CD4-positive, alpha-beta memory T cell (primary cell): ENCODE data around the gene USP54. TPM values are rescaled to one million over a fixed set of nuclear protein-coding genes. Genes with fewer than 3 reads are reported as not detected.
"Not testable (repeated sequence)": the region's sequence is repeated elsewhere in the genome, so short reads cannot be mapped to it uniquely, and the experiment has no call there.

Experiments used
- CTCF ChIA-PET: fragments of 350-600 bp; sonication (Branson Sonifier 250); formaldehyde crosslinking; loops from one replicate; lab custom pipeline; 2021; ENCODE audit warnings: inconsistent platforms; ENCODE audit not compliant: partially characterized antibody; lab: Charles Lee
- POLR2A ChIA-PET: fragments of 350-600 bp; sonication (Branson Sonifier 250); formaldehyde crosslinking; loops from one replicate; lab custom pipeline; 2021; ENCODE audit not compliant: partially characterized antibody; lab: Charles Lee
- DNase-seq, 5 donors: peaks; one replicate each; pipeline versions ENCODE4 v3.0.0 to v3.0.0-alpha.2; 2020 to 2022; ENCODE audit warnings: mixed read lengths in 1 of 5
- H3K27ac ChIP-seq: one replicate; pipeline ENCODE4 v1.7.0; 2013; ENCODE audit warnings: low read depth, low read length
- H3K27me3 ChIP-seq: 2 replicates; pipeline ENCODE4 v1.7.0; 2013; ENCODE audit warnings: mild to moderate bottlenecking, low read length, moderate library complexity; ENCODE audit not compliant: insufficient read depth
- H3K36me3 ChIP-seq: 2 replicates; pipeline ENCODE4 v1.7.0; 2013; ENCODE audit warnings: mild to moderate bottlenecking, low read length, moderate library complexity; ENCODE audit not compliant: insufficient read depth
- H3K4me1 ChIP-seq: 2 replicates; pipeline ENCODE4 v1.7.0; 2013; ENCODE audit warnings: mild to moderate bottlenecking, low read length, moderate library complexity; ENCODE audit not compliant: insufficient read depth
- H3K4me3 ChIP-seq, 2 donors: one replicate each; pipeline ENCODE4 v1.7.0; 2013; ENCODE audit warnings: low read length in 2 of 2, mild to moderate bottlenecking in 1 of 2
- H3K9me3 ChIP-seq, 2 donors: one replicate each; pipeline ENCODE4 v1.7.0; 2013; ENCODE audit warnings: low read length in 2 of 2, control low read depth in 1 of 2; ENCODE audit not compliant: control insufficient read depth in 1 of 2
- H3K27ac Mint-ChIP-seq, 7 donors: one replicate each; pipeline ENCODE4 v1.8.0; 2020 to 2021; ENCODE audit warnings: mixed read lengths in 7 of 7, mild to moderate bottlenecking in 6 of 7, inconsistent platforms in 3 of 7, moderate library complexity in 3 of 7
- H3K27me3 Mint-ChIP-seq, 2 donors: one replicate each; pipeline ENCODE4 v1.8.0; 2020 to 2021; ENCODE audit warnings: mixed read lengths in 2 of 2
- H3K36me3 Mint-ChIP-seq, 2 donors: one replicate each; pipeline ENCODE4 v1.8.0; 2020 to 2021; ENCODE audit warnings: mixed read lengths in 2 of 2, inconsistent platforms in 1 of 2, mild to moderate bottlenecking in 1 of 2
- H3K4me1 Mint-ChIP-seq, 4 donors: one replicate each; pipeline ENCODE4 v1.8.0; 2020 to 2021; ENCODE audit warnings: mixed read lengths in 4 of 4, mild to moderate bottlenecking in 1 of 4
- H3K4me3 Mint-ChIP-seq, 8 donors: one replicate each; pipeline ENCODE4 v1.8.0; 2020 to 2021; ENCODE audit warnings: mixed read lengths in 8 of 8, mild to moderate bottlenecking in 7 of 8, moderate library complexity in 6 of 8, inconsistent platforms in 3 of 8
- H3K9me3 Mint-ChIP-seq, 8 donors: one replicate each; pipeline ENCODE4 v1.8.0; 2020 to 2021; ENCODE audit warnings: mixed read lengths in 8 of 8, mild to moderate bottlenecking in 5 of 8, inconsistent platforms in 3 of 8, moderate library complexity in 1 of 8
- intact Hi-C: fragments of 100-400 bp; cut with micrococcal nuclease; formaldehyde crosslinking; loops from one replicate; pipeline ENCODE4 v1.15.1; 2023
- polyA plus RNA-seq, 2 donors: library from polyadenylated mRNA; unstranded; fragments of 300-500 nt; fragmentation: Illumina TruSeq; gene quantifications; one replicate each; pipeline ENCODE4 v1.2.3, GENCODE V29; 2021
- total RNA-seq, 2 experiments: library from RNA; stranded (reverse); gene quantifications; one replicate each; pipeline ENCODE4 v1.2.3, GENCODE V29; 2021

USP54 gene
- total and polyA plus RNA-seq, 4 experiments from 2014 or later, result 0.04 to 7.6 (median 4.4) TPM

DNA sequence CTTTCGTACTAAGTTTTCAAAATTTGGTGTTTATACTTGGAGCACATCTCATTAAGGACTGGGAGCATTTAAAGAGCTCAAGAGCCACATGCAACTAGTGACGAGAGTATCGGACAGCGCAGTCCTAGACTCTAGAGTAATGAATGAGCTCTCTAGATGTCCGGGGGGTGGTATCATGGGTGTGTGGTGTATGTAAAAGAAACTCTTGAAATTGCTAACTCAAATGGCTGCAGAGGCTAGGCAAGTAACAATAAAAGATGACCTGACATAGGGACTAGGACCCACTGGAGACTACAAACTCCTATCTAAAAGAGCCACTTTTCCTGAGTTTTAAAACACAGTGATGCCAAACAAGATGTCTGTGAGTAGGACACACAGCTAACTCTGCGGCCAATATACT is 36.2 kb upstream of the USP54 start:
- H3K27me3 ChIP-seq, result no peaks in the 10 kb centered on the region
- no peak overlapping the region for H3K4me3 ChIP-seq
- H3K4me3 Mint-ChIP-seq, result peak overlapping the region in 7 of 8 donors; percentile 9 to 63 (median 40)
- peaks cover 16% of the 10 kb centered on the region for H3K4me1 ChIP-seq
- H3K4me1 Mint-ChIP-seq, result peaks cover 5 to 26% (median 16%) of the 10 kb centered on the region in 4 donors
- intact Hi-C loops, result loop anchor here (2.0 to 10.0 kb wide), 5 partner anchors 100 to 1200 kb away; partner anchors contain the start of genes ANXA7, DNAJC9, KAT6B and P4HA1
- ChIA-PET CTCF (interaction anchor here (0.7 to 0.8 kb wide), 2 partner anchors 15 to 17 kb away, joined by 3 read pairs; no protein-coding TSS in a partner anchor), POLR2A (interaction anchor here (0.6 to 1.2 kb wide), 4 partner anchors 8 to 214 kb away, joined by 3 to 5 read pairs (median 4); no protein-coding TSS in a partner anchor)
- no peaks in the 10 kb centered on the region for H3K36me3 ChIP-seq
- peak overlapping the region in 5 of 7 donors; percentile 0 to 100 (median 60) for H3K27ac Mint-ChIP-seq
- DNase-seq, result no peak
- H3K36me3 Mint-ChIP-seq, result no peaks in the 10 kb centered on the region
- no peaks in the 10 kb centered on the region for H3K9me3 Mint-ChIP-seq
- no peaks in the 10 kb centered on the region for H3K9me3 ChIP-seq
- H3K27me3 Mint-ChIP-seq, result no peaks in the 10 kb centered on the region
- H3K27ac ChIP-seq, result no peak overlapping the region

- Histone ChIP-seq H3K27ac (peak overlapping the region; percentile 76), H3K27me3 (no peaks in the 10 kb centered on the region), H3K9me3 (no peaks in the 10 kb centered on the region), H3K36me3 (no peaks in the 10 kb centered on the region), H3K4me3 (peak overlapping the region; percentile 74 to 95), H3K4me1 (peaks cover 16% of the 10 kb centered on the region)
- intact Hi-C loops, result loop anchor here (1.0 to 10.0 kb wide), 8 partner anchors 18 to 1201 kb away; partner anchors contain the start of genes ANXA7, DNAJC9, KAT6B and P4HA1
- peak; percentile 92 to 97 (median 94) for DNase-seq
- Mint-ChIP-seq H3K4me3 (peak overlapping the region; percentile 90 to 99 (median 96)), H3K27me3 (no peaks in the 10 kb centered on the region), H3K9me3 (no peaks in the 10 kb centered on the region), H3K36me3 (no peaks in the 10 kb centered on the region), H3K4me1 (peaks cover 5 to 26% (median 16%) of the 10 kb centered on the region in 4 donors), H3K27ac (peak overlapping the region; percentile 82 to 100 (median 98))
- ChIA-PET POLR2A (interaction anchor here (0.5 to 2.1 kb wide), 15 partner anchors 10 to 1470 kb away, joined by 3 to 26 read pairs (median 5); partner anchors contain the start of genes ANXA7, CFAP70, PPP3CB and USP54), CTCF (interaction anchor here (0.7 to 2.8 kb wide), 3 partner anchors 18 to 97 kb away, joined by 3 to 7 read pairs (median 6); no protein-coding TSS in a partner anchor)
Measured at GRCh38 chr10:73625884-73626752, 35.0 kb upstream of the USP54 start.

DNA sequence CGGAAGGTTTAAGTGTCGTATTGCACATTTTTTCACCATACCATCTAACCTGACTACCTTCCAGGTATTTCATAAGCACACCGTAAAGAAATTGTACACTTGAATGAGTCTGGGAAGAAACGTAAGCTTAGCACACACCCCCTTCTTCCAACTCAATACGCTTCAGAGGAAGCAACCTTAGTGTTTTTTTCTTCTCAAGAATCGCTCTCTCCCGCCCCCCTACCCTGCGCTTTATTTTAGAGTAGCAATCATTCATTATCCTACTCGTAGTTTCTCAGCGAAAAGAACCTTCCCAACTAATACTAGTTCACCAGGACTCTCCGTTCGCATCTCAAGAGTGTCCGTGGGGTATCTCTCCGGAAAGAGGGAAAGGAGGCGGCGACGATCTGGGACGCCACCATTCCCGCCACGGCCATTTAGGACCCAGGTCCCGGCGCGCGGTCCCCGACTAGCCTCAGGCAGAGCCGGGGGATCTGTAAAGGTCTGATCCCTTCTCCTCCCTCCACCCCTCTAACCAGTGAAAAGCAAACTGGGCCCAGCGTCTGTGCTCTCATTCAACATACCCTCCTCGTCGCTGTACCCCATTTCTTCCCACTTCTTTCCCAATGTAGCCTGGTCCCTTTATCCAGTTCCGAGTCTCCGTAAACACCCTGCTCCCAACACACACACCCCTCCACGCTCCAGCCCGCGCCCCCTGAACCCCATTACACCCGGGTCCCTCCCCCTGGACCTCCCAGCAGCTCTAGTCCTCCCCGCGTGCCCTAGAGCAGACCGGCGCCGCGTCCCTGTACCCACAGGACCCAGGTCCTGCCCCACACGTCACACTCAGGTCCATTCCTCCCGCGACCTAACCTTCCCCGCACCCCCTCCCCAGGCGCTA is 34.1 kb upstream of the USP54 start:
- H3K4me1 Mint-ChIP-seq, result peaks cover 5 to 26% (median 16%) of the 10 kb centered on the region in 4 donors
- H3K27ac ChIP-seq, result peak overlapping the region; percentile 76
- no peaks in the 10 kb centered on the region for H3K36me3 Mint-ChIP-seq
- H3K36me3 ChIP-seq, result no peaks in the 10 kb centered on the region
- peaks cover 16% of the 10 kb centered on the region for H3K4me1 ChIP-seq
- no peaks in the 10 kb centered on the region for H3K9me3 Mint-ChIP-seq
- no peaks in the 10 kb centered on the region for H3K27me3 Mint-ChIP-seq
- peak overlapping the region; percentile 90 to 99 (median 96) for H3K4me3 Mint-ChIP-seq
- intact Hi-C loops, result loop anchor here (1.0 to 10.0 kb wide), 6 partner anchors 19 to 1202 kb away; partner anchors contain the start of genes ANXA7, KAT6B, P4HA1 and PPP3CB
- ChIA-PET POLR2A (interaction anchor here (0.6 to 2.1 kb wide), 13 partner anchors 9 to 267 kb away, joined by 3 to 26 read pairs (median 5); partner anchors contain the start of genes ANXA7, CFAP70, PPP3CB and USP54), CTCF (interaction anchor here (0.7 to 2.8 kb wide), 4 partner anchors 19 to 96 kb away, joined by 3 to 7 read pairs (median 4); no protein-coding TSS in a partner anchor)
- H3K4me3 ChIP-seq, result peak overlapping the region; percentile 74 to 95
- H3K27ac Mint-ChIP-seq, result peak overlapping the region; percentile 82 to 100 (median 98)
- peak in 2 of 5 donors; percentile 10 to 21 for DNase-seq
- no peaks in the 10 kb centered on the region for H3K27me3 ChIP-seq
- H3K9me3 ChIP-seq, result no peaks in the 10 kb centered on the region

DNA sequence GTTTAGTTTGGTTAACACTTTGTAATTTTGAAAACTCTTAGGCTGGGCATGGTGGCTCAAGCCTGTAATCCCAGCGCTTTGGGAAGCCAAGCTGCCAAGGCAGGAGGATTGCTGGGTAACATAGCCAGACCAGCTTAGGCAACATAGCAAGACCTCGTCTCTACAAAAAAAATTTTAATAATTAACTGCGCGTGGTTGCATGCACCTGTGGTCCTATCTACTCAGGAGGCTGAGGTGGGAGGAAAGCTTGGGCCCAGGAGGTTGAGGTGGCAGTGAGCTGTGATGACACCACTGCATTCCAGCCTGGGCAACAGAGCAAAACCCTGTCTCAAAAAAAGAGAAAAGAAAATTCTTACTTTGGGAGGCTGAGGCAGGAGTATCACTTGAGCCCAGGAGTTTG is 31.9 kb upstream of the USP54 start:
- H3K27ac Mint-ChIP-seq, result no peak overlapping the region
- Histone ChIP-seq H3K4me3 (no peak overlapping the region), H3K9me3 (no peaks in the 10 kb centered on the region), H3K36me3 (no peaks in the 10 kb centered on the region), H3K27ac (no peak overlapping the region), H3K4me1 (peaks cover 16% of the 10 kb centered on the region), H3K27me3 (no peaks in the 10 kb centered on the region)
- H3K27me3 Mint-ChIP-seq, result no peaks in the 10 kb centered on the region
- H3K4me3 Mint-ChIP-seq, result no peak overlapping the region
- no peak for DNase-seq
- CTCF ChIA-PET, result interaction anchor here (1.0 kb wide), 1 partner anchor 8 kb away, joined by 3 read pairs; no protein-coding TSS in a partner anchor
- H3K9me3 Mint-ChIP-seq, result no peaks in the 10 kb centered on the region
- intact Hi-C loops, result loop anchor here (10.0 kb wide), 1 partner anchor 528 kb away; the partner anchor contains the start of gene P4HA1
- H3K36me3 Mint-ChIP-seq, result no peaks in the 10 kb centered on the region
- POLR2A ChIA-PET, result no interaction called here
- peaks cover 5 to 26% (median 16%) of the 10 kb centered on the region in 4 donors for H3K4me1 Mint-ChIP-seq

DNA sequence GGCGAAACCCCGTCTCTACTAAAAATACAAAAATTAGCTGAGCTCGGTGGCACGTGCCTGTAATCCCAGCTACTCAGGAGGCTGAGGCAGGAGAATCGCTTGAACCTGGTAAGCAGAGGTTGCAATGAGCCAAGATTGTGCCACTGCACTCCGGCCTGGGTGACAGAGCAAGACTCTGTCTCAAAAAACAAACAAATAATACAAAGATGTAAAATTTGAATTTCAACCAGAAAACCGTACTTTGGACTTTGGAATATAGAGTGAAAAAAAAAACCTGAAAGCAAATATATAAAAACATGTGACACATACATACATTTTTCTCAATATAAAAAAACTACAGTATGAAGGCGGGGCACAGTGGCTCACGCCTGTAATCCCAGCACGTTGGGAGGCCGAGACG is 29.8 kb upstream of the USP54 start:
- H3K36me3 Mint-ChIP-seq, H3K27me3 ChIP-seq, CTCF ChIA-PET, H3K27ac Mint-ChIP-seq, H3K27me3 Mint-ChIP-seq, H3K9me3 ChIP-seq, H3K4me3 ChIP-seq, POLR2A ChIA-PET, H3K4me1 ChIP-seq, H3K9me3 Mint-ChIP-seq, H3K27ac ChIP-seq, H3K4me3 Mint-ChIP-seq, DNase-seq, H3K36me3 ChIP-seq: not testable (repeated sequence)
- intact Hi-C loops, result loop anchor here (10.0 kb wide), 1 partner anchor 526 kb away; the partner anchor contains the start of gene P4HA1
- peaks cover 1 to 13% (median 7%) of the 10 kb centered on the region in 4 donors for H3K4me1 Mint-ChIP-seq

DNA sequence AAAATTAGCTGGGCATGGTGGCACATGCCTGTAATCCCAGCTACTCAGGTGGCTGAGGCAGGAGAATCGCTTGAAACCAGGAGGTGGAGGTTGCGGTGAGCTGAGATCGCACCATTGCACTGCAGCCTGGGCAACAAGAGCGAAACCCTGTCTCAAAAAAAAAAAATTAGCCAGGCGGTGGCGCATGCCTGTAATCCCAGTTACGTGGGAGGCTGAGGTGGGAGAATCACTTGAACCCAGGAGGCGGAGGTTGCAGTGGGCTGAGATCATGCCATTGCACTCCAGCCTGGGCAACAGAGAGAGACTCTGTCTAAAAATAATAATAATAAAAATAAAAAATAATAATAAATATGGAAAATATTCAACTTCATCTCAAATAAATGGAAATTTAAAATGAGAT is 26.0 kb upstream of the USP54 start:
- intact Hi-C loops, H3K36me3 ChIP-seq, H3K27ac Mint-ChIP-seq, H3K27ac ChIP-seq, H3K27me3 ChIP-seq, H3K4me3 ChIP-seq, H3K9me3 ChIP-seq, H3K9me3 Mint-ChIP-seq, H3K4me3 Mint-ChIP-seq, POLR2A ChIA-PET, H3K36me3 Mint-ChIP-seq, H3K4me1 ChIP-seq, H3K4me1 Mint-ChIP-seq, H3K27me3 Mint-ChIP-seq, DNase-seq: not testable (repeated sequence)
- CTCF ChIA-PET, result interaction anchor here (1.6 kb wide), 1 partner anchor 26 kb away, joined by 4 read pairs; no protein-coding TSS in a partner anchor
